SK-N-SH (cell line): ENCODE data around the gene CLIC3. TPM values are rescaled to one million over a fixed set of nuclear protein-coding genes. Genes with fewer than 3 reads are reported as not detected.

Source experiments
- CTCF ChIA-PET: fragments of 300-600, 350-600 bp; formaldehyde crosslinking; extraction: SDS; loops from one replicate; lab custom pipeline; 2021; lab: Yijun Ruan, JAX
- POLR2A ChIA-PET: fragments of 350-600 bp; sonication (Branson Sonifier 250); formaldehyde crosslinking; extraction: SDS; loops from one replicate; lab custom pipeline; 2020; ENCODE audit warnings: antibody characterized with exemption, inconsistent platforms; lab: Yijun Ruan, JAX
- DNase-seq: peaks from one replicate; pipeline ENCODE4 v3.0.0; 2012
- H2AFZ ChIP-seq: fragments of 200-600 bp; sonication (generic); 2 replicates; pipeline ENCODE4 v1.8.1; 2016; ENCODE audit warnings: antibody characterized with exemption, mild to moderate bottlenecking, low read depth
- H3F3A ChIP-seq: fragments of 200-600 bp; sonication (generic); replicated peaks from 2 replicates; pipeline ENCODE3; 2016; ENCODE audit warnings: antibody characterized with exemption, mild to moderate bottlenecking; ENCODE audit not compliant: insufficient read depth
- H3K27ac ChIP-seq, 2 experiments: fragments of 200-500 bp in 1 of 2; fragments of 200-600 bp in 1 of 2; sonication (Bioruptor generic) in 1 of 2; sonication (generic), shearing (Covaris generic) in 1 of 2; 2 replicates each; pipeline versions ENCODE4 v1.5.1 to v1.6.1; 2014 to 2016; ENCODE audit warnings: low read depth in 2 of 2, inconsistent platforms in 1 of 2, low read length in 1 of 2, mild to moderate bottlenecking in 1 of 2, mixed read lengths in 1 of 2
- H3K27me3 ChIP-seq: fragments of 200-600 bp; sonication (generic), shearing (Covaris generic); 2 replicates; pipeline ENCODE4 v1.6.1; 2016; ENCODE audit warnings: mixed run types; ENCODE audit not compliant: insufficient read depth
- H3K36me3 ChIP-seq, 2 experiments: fragments of 200-500 bp in 1 of 2; fragments of 200-600 bp in 1 of 2; sonication (Bioruptor generic) in 1 of 2; sonication (generic) in 1 of 2; replicated peaks in 1 of 2; 2 replicates each; pipeline versions ENCODE3 to v1.5.1; 2014 to 2016; ENCODE audit warnings: low read length in 1 of 2, mild to moderate bottlenecking in 1 of 2; ENCODE audit not compliant: insufficient read depth in 2 of 2, control insufficient read depth in 1 of 2
- H3K4me1 ChIP-seq, 2 experiments: fragments of 200-500 bp in 1 of 2; fragments of 200-600 bp in 1 of 2; sonication (Bioruptor generic) in 1 of 2; sonication (generic), shearing (Covaris generic) in 1 of 2; 2 replicates each; pipeline versions ENCODE4 v1.5.1 to v1.6.1; 2014 to 2016; ENCODE audit warnings: low read depth in 1 of 2, low read length in 1 of 2, mixed run types in 1 of 2; ENCODE audit not compliant: insufficient read depth in 2 of 2, control insufficient read depth in 1 of 2
- H3K4me2 ChIP-seq: fragments of 200-600 bp; sonication (generic), shearing (Covaris generic); 2 replicates; pipeline ENCODE4 v1.6.1; 2017; ENCODE audit warnings: mixed run types
- H3K4me3 ChIP-seq, 2 experiments: fragments of 200-500 bp in 1 of 2; fragments of 200-600 bp in 1 of 2; sonication (Bioruptor generic) in 1 of 2; sonication (generic), shearing (Covaris generic) in 1 of 2; 2 replicates each; pipeline versions ENCODE4 v1.5.1 to v1.8.1; 2014 to 2016; ENCODE audit warnings: low read depth in 2 of 2, inconsistent platforms in 1 of 2, low read length in 1 of 2, mild to moderate bottlenecking in 1 of 2, mixed read lengths in 1 of 2, moderate library complexity in 1 of 2
- H3K79me2 ChIP-seq: fragments of 200-600 bp; sonication (generic); 2 replicates; pipeline ENCODE4 v1.8.1; 2017; ENCODE audit warnings: mild to moderate bottlenecking; ENCODE audit not compliant: insufficient read depth
- H3K9ac ChIP-seq: fragments of 200-600 bp; sonication (generic); 2 replicates; pipeline ENCODE4 v1.6.1; 2017; ENCODE audit warnings: mixed run types
- H3K9me2 ChIP-seq: fragments of 200-600 bp; sonication (generic); 2 replicates; pipeline ENCODE4 v1.6.1; 2017; ENCODE audit warnings: mixed run types
- H3K9me3 ChIP-seq: fragments of 200-600 bp; sonication (generic); 2 replicates; pipeline ENCODE4 v1.6.1; 2017; ENCODE audit warnings: mixed run types, mild to moderate bottlenecking, moderate library complexity
- H4K20me1 ChIP-seq: fragments of 200-600 bp; sonication (generic); 2 replicates; pipeline ENCODE4 v1.6.1; 2017; ENCODE audit warnings: mild to moderate bottlenecking, mixed run types; ENCODE audit not compliant: insufficient read depth
- CTCF ChIP-seq: fragments of 200-600 bp; sonication (generic); IDR thresholded peaks from 2 replicates; pipeline ENCODE4 v1.6.1; 2017; ENCODE audit warnings: antibody characterized with exemption, mild to moderate bottlenecking, moderate library complexity
- ELF1 ChIP-seq: IDR thresholded peaks from 2 replicates; pipeline ENCODE4 v1.4.0; 2012
- FOXJ3 ChIP-seq: sonication (generic); formaldehyde crosslinking; IDR thresholded peaks from 2 replicates; pipeline ENCODE4 v1.5.1; 2020; ENCODE audit warnings: mild to moderate bottlenecking, missing genetic modification reagents
- GABPA ChIP-seq: IDR thresholded peaks from 2 replicates; pipeline ENCODE4 v1.4.0; 2012; ENCODE audit warnings: low read depth, mild to moderate bottlenecking
- GATA2 ChIP-seq: sonication (generic); formaldehyde crosslinking; IDR thresholded peaks from 2 replicates; pipeline ENCODE4 v1.5.0; 2020; ENCODE audit warnings: mild to moderate bottlenecking, missing genetic modification reagents
- IRF3 ChIP-seq: fragments of 150-350 bp; IDR thresholded peaks from 2 replicates; pipeline ENCODE4 v1.6.1; 2016; ENCODE audit warnings: mild to moderate bottlenecking, low read depth, low read length
- JUND ChIP-seq: IDR thresholded peaks from 2 replicates; pipeline ENCODE4 v1.4.0; 2012
- NFIC ChIP-seq: IDR thresholded peaks from 2 replicates; pipeline ENCODE4 v1.4.0; 2012; ENCODE audit warnings: borderline replicate concordance
- PBX3 ChIP-seq: IDR thresholded peaks from 2 replicates; pipeline ENCODE4; 2012
- RAD21 ChIP-seq: IDR thresholded peaks from 2 replicates; pipeline ENCODE4 v1.6.1; 2012; ENCODE audit warnings: mild to moderate bottlenecking, low read length
- RCOR1 ChIP-seq: fragments of 150-350 bp; IDR thresholded peaks from 2 replicates; pipeline ENCODE4 v1.6.1; 2017; ENCODE audit warnings: antibody characterized with exemption, low read length
- REST ChIP-seq: IDR thresholded peaks from 2 replicates; pipeline ENCODE4 v1.6.1; 2012; ENCODE audit warnings: mild to moderate bottlenecking, low read depth, low read length, moderate library complexity
- RFX5 ChIP-seq: IDR thresholded peaks from 2 replicates; pipeline ENCODE4 v1.6.1; 2012; ENCODE audit warnings: mild to moderate bottlenecking, improper control_type of control experiment, low read length
- SIN3A ChIP-seq: IDR thresholded peaks from 2 replicates; pipeline ENCODE4 v1.6.1; 2012; ENCODE audit warnings: low read depth, mild to moderate bottlenecking, low read length, moderate library complexity, borderline replicate concordance
- SMC3 ChIP-seq: IDR thresholded peaks from 2 replicates; pipeline ENCODE4 v1.6.1; 2012; ENCODE audit warnings: low read depth, low read length, improper control_type of control experiment
- TCF12 ChIP-seq: IDR thresholded peaks from 2 replicates; pipeline ENCODE4 v1.4.0; 2012
- TEAD4 ChIP-seq: IDR thresholded peaks from 2 replicates; pipeline ENCODE4 v1.4.0; 2012; ENCODE audit warnings: mild to moderate bottlenecking, borderline replicate concordance; ENCODE audit not compliant: insufficient read depth
- USF1 ChIP-seq: IDR thresholded peaks from 2 replicates; pipeline ENCODE4 v1.4.0; 2012; ENCODE audit warnings: low read depth, borderline replicate concordance
- YY1 ChIP-seq: IDR thresholded peaks from 2 replicates; pipeline ENCODE4 v1.4.0; 2012; ENCODE audit warnings: low read depth, mild to moderate bottlenecking
- WGBS: methylation state at CpG from one replicate; pipeline ENCODE4 v1.1.6; 2017; ENCODE audit warnings: low lambda C conversion rate; 5-methylcytosine and 5-hydroxymethylcytosine counted together
- polyA plus RNA-seq, 3 experiments: library from polyadenylated mRNA; depleted of rRNA; stranded (reverse); fragments of >200 nt; gene quantifications; 2 replicates each; pipeline ENCODE4 v1.2.3, GENCODE V29; 2012

The CLIC3 gene
- polyA plus RNA-seq, 1 of the 3 experiments (the other 2 are of a cell fraction) = 1.0 TPM

GRCh38 chr9:137029058-137029936 is 32.9 kb upstream of the CLIC3 start:
- TF ChIP-seq JUND (no peak), GATA2 (CRISPR knock-in tag) (no peak), SIN3A (no peak), ELF1 (no peak), REST (no peak), NFIC (no peak), RAD21 (peak; percentile 56), YY1 (no peak), CTCF (peak; percentile 94), GABPA (no peak), SMC3 (peak; percentile 51), RCOR1 (0 out of 2 replicates have a peak, but pooled peaks have one; percentile 34), USF1 (no peak), PBX3 (no peak), RFX5 (no peak), TCF12 (no peak), TEAD4 (no peak), IRF3 (no peak), FOXJ3 (CRISPR knock-in tag) (no peak)
- Histone ChIP-seq H3K9me2 (no peaks in the 10 kb centered on the region), H3K4me3 (peak overlapping the region; percentile 62 to 73; a peak in 3 of 4 replicates), H3K9ac (no peak overlapping the region), H3K4me2 (peak overlapping the region; percentile 99), H3K9me3 (no peaks in the 10 kb centered on the region), H3F3A (no peaks in the 10 kb centered on the region), H2AFZ (no peak overlapping the region), H3K4me1 (peaks cover 5 to 49% of the 10 kb centered on the region in 2 experiments; a peak in 1 of 4 replicates), H3K36me3 (no peaks in the 10 kb centered on the region), H3K27ac (no peak overlapping the region; a peak in 1 of 4 replicates), H3K79me2 (0 out of 2 replicates have a peak, but pooled peaks cover 3% of the 10 kb centered on the region), H3K27me3 (no peaks in the 10 kb centered on the region), H4K20me1 (no peaks in the 10 kb centered on the region)
- ChIA-PET POLR2A (interaction anchor here (0.7 to 1.4 kb wide), 4 partner anchors 27 to 81 kb away, joined by 3 to 5 read pairs (median 4); no protein-coding TSS in a partner anchor), CTCF (interaction anchor here (0.6 to 15.1 kb wide), 59 partner anchors 8 to 358 kb away, joined by 3 to 350 read pairs (median 4); partner anchors contain the start of genes AJM1, C8G, CLIC3 and CYSRT1)
- 29% methylated on average over 12 of the region's 19 CpGs for WGBS
- peak; percentile 90 for DNase-seq
